Heart right ventricle (tissue), 16 donors: ENCODE data around the gene RAX2. TPM values are rescaled to one million over a fixed set of nuclear protein-coding genes. Genes with fewer than 3 reads are reported as not detected.

Experiments
- ATAC-seq, 8 donors: fragments of 200-7000 bp; cut with Tn5 transposase; one replicate each; pipeline ENCODE4 v1.9.1; 2020; ENCODE audit warnings: mild to moderate bottlenecking in 8 of 8, moderate library complexity in 8 of 8, moderate number of reproducible peaks in 1 of 8
- DNase-seq, 2 donors: peaks; one replicate each; pipeline ENCODE4 v3.0.0-alpha.2; 2020
- H3K27ac ChIP-seq, 10 donors: fragments of 200-600 bp; sonication (generic) in 2 of 10; one replicate each; pipeline versions ENCODE4 v1.5.0 to v1.8.0; 2020 to 2022; ENCODE audit warnings: mild to moderate bottlenecking in 3 of 10
- H3K27me3 ChIP-seq, 7 donors: fragments of 200-600 bp; one replicate each; pipeline ENCODE4 v1.8.0; 2021 to 2022; ENCODE audit warnings: mild to moderate bottlenecking in 2 of 7
- H3K36me3 ChIP-seq, 9 donors: fragments of 200-600 bp; sonication (generic) in 1 of 9; one replicate each; pipeline versions ENCODE4 v1.5.0 to v1.8.0; 2020 to 2022; ENCODE audit warnings: mild to moderate bottlenecking in 2 of 9
- H3K4me1 ChIP-seq, 9 donors: fragments of 200-600 bp; sonication (generic) in 1 of 9; one replicate each; pipeline versions ENCODE4 v1.5.0 to v1.8.0; 2020 to 2022; ENCODE audit warnings: mild to moderate bottlenecking in 4 of 9
- H3K4me3 ChIP-seq, 10 donors: fragments of 200-600 bp; sonication (generic) in 2 of 10; one replicate each; pipeline versions ENCODE4 v1.5.0 to v1.8.0; 2020 to 2022; ENCODE audit warnings: mild to moderate bottlenecking in 7 of 10, moderate library complexity in 2 of 10
- H3K9me3 ChIP-seq, 11 donors: fragments of 200-600 bp in 10 of 11; sonication (generic) in 2 of 11; one replicate each; pipeline versions ENCODE4 v1.5.0 to v1.8.0; 2013 to 2022; ENCODE audit warnings: mild to moderate bottlenecking in 2 of 11, control low read depth in 1 of 11, moderate library complexity in 1 of 11
- whole genome bisulfite sequencing, 2 donors: extraction: QIAGEN DNeasy Blood & Tissue Kit; methylation state at CpG; one replicate each; pipeline ENCODE4 v1.1.7; 2013; ENCODE audit warnings: inconsistent platforms in 1 of 2; 5-methylcytosine and 5-hydroxymethylcytosine counted together
- intact Hi-C, 10 donors: fragments of 100-400 bp; cut with DNase I; formaldehyde crosslinking; loops; one replicate each; pipeline versions ENCODE4 v1.11.1 to v1.14.2; 2022
- polyA plus RNA-seq, 2 donors: library from polyadenylated mRNA; stranded (reverse); fragments of 200-250 nt; gene quantifications; one replicate each; pipeline ENCODE4 v1.2.3, GENCODE V29; 2013
- total RNA-seq, 10 donors: library from RNA; stranded (reverse); fragmentation: NEBNext Ultra II Directional in 3 of 10; extraction: Animal tissue kit (Norgen Biotek cat#: 25700) in 3 of 10; gene quantifications; one replicate each; pipeline versions ENCODE4 v1.2.1 to v1.2.4, GENCODE V29; 2021 to 2023
- TF ChIP-seq, protein P1 (sequence below), 9 donors: fragments of 200-600 bp; sonication (generic) in 2 of 9; IDR thresholded peaks; one replicate each; pipeline versions ENCODE4 v1.5.0 to v1.8.0; 2021 to 2022; ENCODE audit warnings: antibody characterized with exemption in 9 of 9, mild to moderate bottlenecking in 5 of 9, moderate library complexity in 1 of 9
- donor health status: Arrhythmogenic right ventricular cardiomyopathy.
- donor health status: ischemic (EF 13 %, LVEDD 7.1; RV severe dilation, severe dysfunction).
- donor health status: healthy with polysubstance abuse.
- donor health status: DM: no; HTN: yes; CAD: no.
- donor health status: DM: no; HTN: no; CAD: no.
- donor health status: ischemic (EF 25% LVEDD 6.9; RV normal size, moderate dysfunction).
- donor health status: ischemic (EF 25% LVEDD 5.7; RV mildly dilated, moderate dysfunction).
- donor health status: healthy.
- donor health status: DM: yes; HTN: yes; CAD: no.
- donor health status: Ischemic cardiomyopathy.
- donor health status: ischemic (EF 35%, LVEDD 5.7; RV mildly dilated, moderate dysfunction).
- donor health status: nonischemic (EF 11% LVEDD 7.7; RV severe dilation, severe dysfunction).
- donor health status: DM: yes; HTN: yes; CAD: no.
- donor health status: PGD.
- donor health status: ischemic (EF 29% LVEDD 5.4; RV normal size, mild dysfunction).
- donor health status: nonischemic (EF 23%, LVEDD 6.1; RV moderate dilation, normal function).

Gene RAX2
- total and polyA plus RNA-seq, 12 donors, result not detected

GRCh38 chr19:3800996-3801395 is 29.0 kb upstream of the RAX2 start:
- Histone ChIP-seq H3K4me3 (peak overlapping the region in 7 of 10 donors; percentile 24 to 47 (median 40)), H3K27me3 (peaks cover 0 to 48% (median 41%) of the 10 kb centered on the region in 7 donors), H3K9me3 (peaks cover 0 to 16% (median 4%) of the 10 kb centered on the region in 11 donors), H3K4me1 (peaks cover 0 to 20% (median 11%) of the 10 kb centered on the region in 9 donors), H3K36me3 (no peaks in the 10 kb centered on the region), H3K27ac (no peak overlapping the region)
- intact Hi-C loops, result no loop called here
- DNase-seq, result no peak
- TF ChIP-seq, protein P1, sequence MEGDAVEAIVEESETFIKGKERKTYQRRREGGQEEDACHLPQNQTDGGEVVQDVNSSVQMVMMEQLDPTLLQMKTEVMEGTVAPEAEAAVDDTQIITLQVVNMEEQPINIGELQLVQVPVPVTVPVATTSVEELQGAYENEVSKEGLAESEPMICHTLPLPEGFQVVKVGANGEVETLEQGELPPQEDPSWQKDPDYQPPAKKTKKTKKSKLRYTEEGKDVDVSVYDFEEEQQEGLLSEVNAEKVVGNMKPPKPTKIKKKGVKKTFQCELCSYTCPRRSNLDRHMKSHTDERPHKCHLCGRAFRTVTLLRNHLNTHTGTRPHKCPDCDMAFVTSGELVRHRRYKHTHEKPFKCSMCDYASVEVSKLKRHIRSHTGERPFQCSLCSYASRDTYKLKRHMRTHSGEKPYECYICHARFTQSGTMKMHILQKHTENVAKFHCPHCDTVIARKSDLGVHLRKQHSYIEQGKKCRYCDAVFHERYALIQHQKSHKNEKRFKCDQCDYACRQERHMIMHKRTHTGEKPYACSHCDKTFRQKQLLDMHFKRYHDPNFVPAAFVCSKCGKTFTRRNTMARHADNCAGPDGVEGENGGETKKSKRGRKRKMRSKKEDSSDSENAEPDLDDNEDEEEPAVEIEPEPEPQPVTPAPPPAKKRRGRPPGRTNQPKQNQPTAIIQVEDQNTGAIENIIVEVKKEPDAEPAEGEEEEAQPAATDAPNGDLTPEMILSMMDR (IDR thresholded peaks at IDR 0.05), result no peak
- 32 to 35% methylated on average over 21 of the region's 21 CpGs for WGBS, 2 donors
- no peak for ATAC-seq

GRCh38 chr19:3798137-3798536 is 26.1 kb upstream of the RAX2 start:
- Histone ChIP-seq H3K27me3 (peaks cover 0 to 46% (median 35%) of the 10 kb centered on the region in 7 donors), H3K4me3 (no peak overlapping the region), H3K9me3 (peaks cover 0 to 18% (median 4%) of the 10 kb centered on the region in 11 donors), H3K4me1 (peaks cover 0 to 20% (median 11%) of the 10 kb centered on the region in 9 donors), H3K36me3 (no peaks in the 10 kb centered on the region), H3K27ac (peak overlapping the region in 1 of 10 donors; percentile 65)
- no peak for ATAC-seq
- TF ChIP-seq, protein P1 (IDR thresholded peaks at IDR 0.05), result no peak
- WGBS, 2 donors, result 74 to 82% methylated on average over 6 of the region's 6 CpGs
- intact Hi-C loops, result no loop called here
- DNase-seq, result no peak

- DNase-seq (no peak), ATAC-seq (no peak)
- WGBS, 2 donors, result 94 to 99% methylated on average over 2 of the region's 2 CpGs
- peaks cover 0 to 32% (median 25%) of the 10 kb centered on the region in 7 donors for H3K27me3 ChIP-seq
- H3K4me1 ChIP-seq, result peaks cover 0 to 13% (median 4%) of the 10 kb centered on the region in 9 donors
- TF ChIP-seq, protein P1 (IDR thresholded peaks at IDR 0.05), result no peak
- intact Hi-C loops, result no loop called here
- H3K27ac ChIP-seq, result no peak overlapping the region
- H3K4me3 ChIP-seq, result no peak overlapping the region
- H3K36me3 ChIP-seq, result no peaks in the 10 kb centered on the region
- H3K9me3 ChIP-seq, result peaks cover 0 to 18% (median 4%) of the 10 kb centered on the region in 11 donors
Observed at GRCh38 chr19:3796358-3796757, 24.3 kb upstream of the RAX2 start.

- Histone ChIP-seq H3K36me3 (no peaks in the 10 kb centered on the region), H3K9me3 (peaks cover 0 to 26% (median 4%) of the 10 kb centered on the region in 11 donors), H3K4me1 (no peaks in the 10 kb centered on the region), H3K27ac (no peak overlapping the region), H3K4me3 (no peak overlapping the region), H3K27me3 (peaks cover 0 to 10% (median 2%) of the 10 kb centered on the region in 7 donors)
- 96 to 99% methylated on average over 3 of the region's 3 CpGs for WGBS, 2 donors
- TF ChIP-seq, protein P1 (IDR thresholded peaks at IDR 0.05), result no peak
- DNase-seq, result no peak
- intact Hi-C loops, result no loop called here
- no peak for ATAC-seq
Observed at GRCh38 chr19:3793799-3794198, 21.8 kb upstream of the RAX2 start.
